Thoracic aorta (tissue), 2 donors: ENCODE results near the gene RPUSD2. TPM values are rescaled to one million over a fixed set of nuclear protein-coding genes. Genes with fewer than 3 reads are reported as not detected.

ENCODE experiments used
- ATAC-seq: fragments of 150-250 bp; one replicate; pipeline ENCODE4 v1.8.0; 2017; ENCODE audit warnings: low read depth; ENCODE audit not compliant: insufficient number of reproducible peaks, low FRiP score
- DNase-seq: peaks from one replicate; pipeline ENCODE4 v3.0.0-alpha.2; 2020; ENCODE audit warnings: low spot score
- H3K27ac ChIP-seq, 2 donors: fragments of 200-600 bp; sonication (generic); 1 replicate in 1 of 2; 2 replicates in 1 of 2; pipeline ENCODE4 v1.5.1; 2016; ENCODE audit warnings: mild to moderate bottlenecking in 2 of 2, moderate library complexity in 2 of 2
- H3K27me3 ChIP-seq: fragments of 200-600 bp; sonication (generic); replicated peaks from 2 replicates; pipeline ENCODE4 v1.6.0; 2016; ENCODE audit warnings: mild to moderate bottlenecking; ENCODE audit not compliant: insufficient read depth
- H3K36me3 ChIP-seq: fragments of 200-600 bp; sonication (generic); one replicate; pipeline ENCODE4 v1.5.1; 2016
- H3K4me1 ChIP-seq, 2 donors: fragments of 200-600 bp; sonication (generic); 1 replicate in 1 of 2; 2 replicates in 1 of 2; pipeline versions ENCODE4 v1.5.1 to v1.6.0; 2016; ENCODE audit warnings: low read depth in 2 of 2, mild to moderate bottlenecking in 1 of 2; ENCODE audit not compliant: control insufficient read depth in 1 of 2
- H3K4me3 ChIP-seq: fragments of 200-600 bp; sonication (generic); 2 replicates; pipeline ENCODE4 v1.5.1; 2016; ENCODE audit warnings: mild to moderate bottlenecking
- H3K9me3 ChIP-seq: fragments of 200-600 bp; sonication (generic); 2 replicates; pipeline ENCODE4 v1.5.1; 2016
- total RNA-seq, 2 donors: library from RNA; depleted of rRNA; stranded (reverse); fragments of >200 nt; gene quantifications; one replicate each; pipeline versions ENCODE4 v1.1.0 to v1.2.3, GENCODE V29; 2016
- TF ChIP-seq, protein P1 (sequence below): fragments of 200-600 bp; sonication (generic); IDR thresholded peaks from one replicate; pipeline ENCODE4 v1.5.1; 2019; ENCODE audit warnings: antibody characterized with exemption

The RPUSD2 gene
- total RNA-seq, 2 donors from 2014 or later, result 9.6 to 9.8 TPM

- H3K27ac ChIP-seq, result no peak overlapping the region
- H3K36me3 ChIP-seq, result no peaks in the 10 kb centered on the region
- TF ChIP-seq, protein P1, sequence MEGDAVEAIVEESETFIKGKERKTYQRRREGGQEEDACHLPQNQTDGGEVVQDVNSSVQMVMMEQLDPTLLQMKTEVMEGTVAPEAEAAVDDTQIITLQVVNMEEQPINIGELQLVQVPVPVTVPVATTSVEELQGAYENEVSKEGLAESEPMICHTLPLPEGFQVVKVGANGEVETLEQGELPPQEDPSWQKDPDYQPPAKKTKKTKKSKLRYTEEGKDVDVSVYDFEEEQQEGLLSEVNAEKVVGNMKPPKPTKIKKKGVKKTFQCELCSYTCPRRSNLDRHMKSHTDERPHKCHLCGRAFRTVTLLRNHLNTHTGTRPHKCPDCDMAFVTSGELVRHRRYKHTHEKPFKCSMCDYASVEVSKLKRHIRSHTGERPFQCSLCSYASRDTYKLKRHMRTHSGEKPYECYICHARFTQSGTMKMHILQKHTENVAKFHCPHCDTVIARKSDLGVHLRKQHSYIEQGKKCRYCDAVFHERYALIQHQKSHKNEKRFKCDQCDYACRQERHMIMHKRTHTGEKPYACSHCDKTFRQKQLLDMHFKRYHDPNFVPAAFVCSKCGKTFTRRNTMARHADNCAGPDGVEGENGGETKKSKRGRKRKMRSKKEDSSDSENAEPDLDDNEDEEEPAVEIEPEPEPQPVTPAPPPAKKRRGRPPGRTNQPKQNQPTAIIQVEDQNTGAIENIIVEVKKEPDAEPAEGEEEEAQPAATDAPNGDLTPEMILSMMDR, result no peak
- no peaks in the 10 kb centered on the region for H3K27me3 ChIP-seq
- no peak for ATAC-seq
- H3K4me3 ChIP-seq, result peak overlapping the region; percentile 47
- H3K4me1 ChIP-seq, result no peaks in the 10 kb centered on the region
- DNase-seq, result no peak
- no peaks in the 10 kb centered on the region for H3K9me3 ChIP-seq
Measured at GRCh38 chr15:40582726-40583246, 13.7 kb downstream of the RPUSD2 start.

GRCh38 chr15:40584191-40584590 is 15.1 kb downstream of the RPUSD2 start:
- Histone ChIP-seq H3K4me3 (no peak overlapping the region), H3K4me1 (no peaks in the 10 kb centered on the region), H3K9me3 (no peaks in the 10 kb centered on the region), H3K27me3 (no peaks in the 10 kb centered on the region), H3K27ac (no peak overlapping the region), H3K36me3 (no peaks in the 10 kb centered on the region)
- no peak for ATAC-seq
- DNase-seq, result no peak
- TF ChIP-seq, protein P1, result no peak

DNA sequence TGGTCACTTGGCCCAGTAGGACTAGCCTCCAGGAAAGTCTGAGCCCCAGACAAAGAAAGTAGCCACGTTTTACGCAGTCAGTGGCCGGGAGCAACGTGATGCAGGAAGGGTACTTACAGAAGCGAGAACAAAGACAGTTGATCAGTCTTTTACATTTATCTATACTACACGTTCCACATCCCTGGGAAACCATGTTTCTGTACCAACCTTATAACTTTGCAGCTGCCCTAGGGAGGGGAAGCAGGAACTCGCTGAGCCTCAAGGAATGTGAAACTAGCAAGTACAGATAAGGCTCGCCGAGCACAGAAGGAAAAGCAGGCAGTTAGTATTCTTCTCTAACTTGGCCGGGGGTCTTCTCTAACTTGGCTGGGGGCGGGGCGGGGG is 21.6 kb downstream of the RPUSD2 start:
- TF ChIP-seq, protein P1, result no peak
- H3K4me3 ChIP-seq, result peak overlapping the region; percentile 70
- ATAC-seq, result no peak

DNA sequence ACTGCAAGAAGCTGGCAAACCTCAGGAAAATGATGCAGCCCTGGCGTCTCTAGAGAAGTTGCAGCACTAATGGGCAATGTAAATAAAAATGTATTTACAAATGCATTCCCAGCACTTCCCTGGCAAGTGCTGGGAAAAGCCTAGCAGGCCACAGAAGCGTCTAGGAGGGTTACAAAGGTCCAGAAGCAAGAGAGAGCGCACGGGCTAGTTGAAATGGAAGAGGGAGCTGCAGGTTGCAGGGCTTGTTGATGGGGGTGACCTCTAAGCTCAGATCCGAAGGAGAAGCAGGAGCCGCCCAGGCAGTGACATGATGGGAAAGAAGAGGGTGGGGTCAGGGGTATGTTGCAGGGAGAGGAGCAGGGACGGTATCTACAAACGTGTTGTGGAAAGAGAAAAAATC is 22.3 kb downstream of the RPUSD2 start:
- Histone ChIP-seq H3K4me3 (no peak overlapping the region), H3K36me3 (no peaks in the 10 kb centered on the region), H3K27ac (no peak overlapping the region), H3K9me3 (no peaks in the 10 kb centered on the region), H3K4me1 (peaks cover 3 to 18% of the 10 kb centered on the region in 2 donors), H3K27me3 (no peaks in the 10 kb centered on the region)
- ATAC-seq (no peak), DNase-seq (no peak)
- TF ChIP-seq, protein P1, result no peak

More for the DNA sequence above, 21.6 kb downstream of the RPUSD2 start:
- Histone ChIP-seq H3K9me3 (no peaks in the 10 kb centered on the region), H3K27ac (no peak overlapping the region), H3K36me3 (no peaks in the 10 kb centered on the region), H3K27me3 (no peaks in the 10 kb centered on the region), H3K4me1 (peaks cover 3 to 18% of the 10 kb centered on the region in 2 donors)
- no peak for DNase-seq

DNA sequence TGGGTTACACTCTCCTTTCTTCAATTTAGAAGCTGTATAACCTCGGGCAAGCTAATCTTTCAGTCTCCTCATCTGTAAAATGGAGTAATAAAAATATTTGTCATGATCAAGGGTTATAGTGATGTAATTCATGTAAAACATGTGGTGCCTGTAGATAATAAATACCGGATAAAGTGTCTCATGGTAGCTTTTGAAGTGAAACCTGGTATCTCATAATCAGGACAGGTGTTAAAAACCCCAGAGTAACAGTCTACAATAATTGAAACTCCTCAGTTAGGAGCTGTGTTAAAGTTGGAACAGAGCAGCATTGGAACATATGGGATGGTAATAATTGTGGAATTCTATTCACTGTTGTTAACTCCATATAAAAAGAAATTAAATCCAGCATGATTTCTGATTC is 24.1 kb downstream of the RPUSD2 start:
- Histone ChIP-seq H3K9me3 (no peaks in the 10 kb centered on the region), H3K36me3 (no peaks in the 10 kb centered on the region), H3K4me1 (peaks cover 3 to 18% of the 10 kb centered on the region in 2 donors), H3K4me3 (no peak overlapping the region), H3K27ac (no peak overlapping the region), H3K27me3 (no peaks in the 10 kb centered on the region)
- TF ChIP-seq, protein P1, result no peak
- DNase-seq (no peak), ATAC-seq (no peak)
